HepG2 (cell line): ENCODE measurements around the gene CTSW. TPM values are rescaled to one million over a fixed set of nuclear protein-coding genes. Genes with fewer than 3 reads are reported as not detected.

Source experiments
- AGO1 ChIP-seq: fragments of 200-400 bp; formaldehyde crosslinking; IDR thresholded peaks from 2 replicates; pipeline ENCODE4 v1.6.1; 2017; ENCODE audit warnings: mild to moderate bottlenecking, low read depth, low read length, moderate library complexity; ENCODE audit not compliant: poor library complexity, severe bottlenecking
- ARHGAP35 ChIP-seq: sonication (generic); formaldehyde crosslinking; IDR thresholded peaks from 2 replicates; pipeline ENCODE4 v1.9.0; 2022; ENCODE audit warnings: mild to moderate bottlenecking, inconsistent platforms, moderate library complexity, missing genetic modification reagents, borderline replicate concordance
- DNMT1 ChIP-seq: sonication (generic); formaldehyde crosslinking; IDR thresholded peaks from 2 replicates; pipeline ENCODE4 v1.5.1; 2020; ENCODE audit warnings: mild to moderate bottlenecking, missing genetic modification reagents
- DNMT3B ChIP-seq: conservative IDR thresholded peaks from 2 replicates; pipeline ENCODE4 v1.6.1; 2016; ENCODE audit warnings: missing biosample characterization, control low read depth
- MTF1 ChIP-seq: sonication (generic); formaldehyde crosslinking; IDR thresholded peaks from 2 replicates; pipeline ENCODE4 v1.5.0; 2020; ENCODE audit warnings: missing genetic modification reagents
- RBM39 ChIP-seq: fragments of 200-400 bp; formaldehyde crosslinking; IDR thresholded peaks from one replicate; pipeline ENCODE4 v1.6.1; 2018; ENCODE audit warnings: antibody characterized with exemption, mild to moderate bottlenecking, low read depth, low read length; ENCODE audit not compliant: poor library complexity, severe bottlenecking
- RORA ChIP-seq: sonication (generic); formaldehyde crosslinking; IDR thresholded peaks from 2 replicates; pipeline ENCODE4 v1.5.0; 2020; ENCODE audit warnings: mild to moderate bottlenecking, missing genetic modification reagents, moderate library complexity
- SAFB2 ChIP-seq: sonication (generic); formaldehyde crosslinking; IDR thresholded peaks from 2 replicates; pipeline ENCODE4 v1.5.1; 2020; ENCODE audit warnings: missing genetic modification reagents, low read depth, mild to moderate bottlenecking, borderline replicate concordance
- SP4 ChIP-seq: sonication (generic); formaldehyde crosslinking; IDR thresholded peaks from 2 replicates; pipeline ENCODE4 v1.8.1; 2023; ENCODE audit warnings: mild to moderate bottlenecking, missing genetic modification reagents
- SUZ12 ChIP-seq: fragments of 150-350 bp; IDR thresholded peaks from 2 replicates; pipeline ENCODE4 v1.6.1; 2014; ENCODE audit warnings: low read depth, low read length
- TOPORS ChIP-seq: sonication (generic); formaldehyde crosslinking; IDR thresholded peaks from 2 replicates; pipeline ENCODE4 v1.8.0; 2023; ENCODE audit warnings: mild to moderate bottlenecking, missing genetic modification reagents
- ZBTB42 ChIP-seq: sonication (generic); formaldehyde crosslinking; IDR thresholded peaks from 2 replicates; pipeline ENCODE4 v1.5.0; 2020; ENCODE audit warnings: mild to moderate bottlenecking, missing genetic modification reagents
- ZKSCAN8 ChIP-seq: IDR thresholded peaks from 2 replicates; pipeline ENCODE4 v1.6.1; 2016; ENCODE audit warnings: borderline replicate concordance, missing genetic modification reagents, missing compliant biosample characterization
- ZNF253 ChIP-seq: sonication (generic); formaldehyde crosslinking; IDR thresholded peaks from 2 replicates; pipeline ENCODE4 v1.8.0; 2022; ENCODE audit warnings: mild to moderate bottlenecking, missing genetic modification reagents, borderline replicate concordance
- ZNF337 ChIP-seq: sonication (generic); formaldehyde crosslinking; IDR thresholded peaks from 2 replicates; pipeline ENCODE4 v1.5.1; 2020; ENCODE audit warnings: missing genetic modification reagents, low read depth, mild to moderate bottlenecking, borderline replicate concordance
- ZNF441 ChIP-seq: sonication (generic); formaldehyde crosslinking; IDR thresholded peaks from 2 replicates; pipeline ENCODE4 v1.7.0; 2021; ENCODE audit warnings: missing genetic modification reagents, borderline replicate concordance
- ZNF674 ChIP-seq: sonication (generic); formaldehyde crosslinking; IDR thresholded peaks from 2 replicates; pipeline ENCODE4 v1.5.0; 2020; ENCODE audit warnings: low read depth, mild to moderate bottlenecking, missing genetic modification reagents
- ZNF737 ChIP-seq: sonication (generic); formaldehyde crosslinking; IDR thresholded peaks from 2 replicates; pipeline ENCODE4 v1.5.0; 2020; ENCODE audit warnings: missing genetic modification reagents, mild to moderate bottlenecking, borderline replicate concordance
- ZNF878 ChIP-seq: sonication (generic); formaldehyde crosslinking; IDR thresholded peaks from 2 replicates; pipeline ENCODE4 v1.8.1; 2023; ENCODE audit warnings: mild to moderate bottlenecking, missing genetic modification reagents, moderate library complexity
- polyA plus RNA-seq, 8 experiments: library from polyadenylated mRNA; depleted of rRNA in 3 of 8; stranded (reverse) in 7 of 8; unstranded in 1 of 8; fragments of >200 nt; fragmentation: Illumina TruSeq in 4 of 8; extraction: Trizol in 4 of 8; gene quantifications; 2 replicates each; pipeline versions ENCODE4 v1.2.1 to v1.2.3, GENCODE V29; 2011 to 2016; ENCODE audit warnings: low read depth in 4 of 8, missing spikeins in 1 of 8, mixed read lengths in 1 of 8; ENCODE audit not compliant: insufficient read depth in 1 of 8
- total RNA-seq, 5 experiments: library from RNA; depleted of rRNA; stranded (reverse); fragments of >200 nt; fragmentation: Illumina TruSeq; extraction: Trizol; gene quantifications; 2 replicates each; pipeline ENCODE4 v1.2.3, GENCODE V29; 2016; ENCODE audit warnings: low read depth in 1 of 5
- TF ChIP-seq, protein P1 (sequence below): sonication (generic); formaldehyde crosslinking; IDR thresholded peaks from 2 replicates; pipeline ENCODE4 v1.4.0; 2020; ENCODE audit warnings: missing genetic modification reagents, borderline replicate concordance
- TF ChIP-seq, protein P2 (sequence below): sonication (generic); formaldehyde crosslinking; IDR thresholded peaks from 2 replicates; pipeline ENCODE4 v1.5.0; 2020; ENCODE audit warnings: mild to moderate bottlenecking, missing genetic modification reagents

Gene CTSW
- total and polyA plus RNA-seq, 2 of the 13 experiments (the other 11 are each of a cell fraction or from before 2014, with no cell fraction given), result 0.09 TPM; not detected in 1

DNA sequence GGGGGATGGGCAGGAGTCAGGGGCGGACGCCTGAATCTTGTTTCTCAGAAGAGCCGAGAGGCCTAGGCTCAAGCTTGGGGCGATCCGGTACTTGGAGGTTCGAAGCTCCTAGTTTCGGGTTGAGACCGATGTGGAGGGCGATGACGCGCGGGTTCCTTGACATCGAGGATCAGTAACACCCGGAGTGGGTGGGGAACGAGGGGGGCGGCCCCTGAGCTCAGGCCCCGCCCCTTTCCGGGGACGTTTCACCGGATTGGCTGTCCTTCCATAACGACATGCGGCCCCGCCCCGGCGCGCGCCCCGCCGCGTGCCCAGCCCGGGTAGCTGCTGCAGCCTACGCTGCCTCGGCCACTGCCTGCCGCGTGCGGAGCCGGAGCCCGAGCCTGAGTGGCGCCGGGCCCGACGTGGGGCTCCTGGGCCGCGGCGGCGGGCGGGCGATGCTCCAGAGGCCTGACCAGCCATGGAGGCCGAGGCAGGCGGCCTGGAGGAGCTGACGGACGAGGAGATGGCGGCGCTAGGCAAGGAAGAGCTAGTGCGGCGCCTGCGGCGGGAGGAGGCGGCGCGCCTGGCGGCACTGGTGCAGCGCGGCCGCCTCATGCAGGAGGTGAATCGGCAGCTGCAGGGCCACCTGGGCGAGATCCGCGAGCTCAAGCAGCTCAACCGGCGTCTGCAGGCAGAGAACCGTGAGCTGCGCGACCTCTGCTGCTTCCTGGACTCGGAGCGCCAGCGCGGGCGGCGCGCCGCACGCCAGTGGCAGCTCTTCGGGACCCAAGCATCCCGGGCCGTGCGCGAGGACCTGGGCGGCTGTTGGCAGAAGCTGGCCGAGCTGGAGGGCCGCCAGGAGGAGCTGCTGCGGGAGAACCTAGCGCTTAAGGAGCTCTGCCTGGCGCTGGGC, 10.9 kb downstream of the CTSW start, which contains the start of gene CCDC85B (continued):
- TF ChIP-seq, protein P1, sequence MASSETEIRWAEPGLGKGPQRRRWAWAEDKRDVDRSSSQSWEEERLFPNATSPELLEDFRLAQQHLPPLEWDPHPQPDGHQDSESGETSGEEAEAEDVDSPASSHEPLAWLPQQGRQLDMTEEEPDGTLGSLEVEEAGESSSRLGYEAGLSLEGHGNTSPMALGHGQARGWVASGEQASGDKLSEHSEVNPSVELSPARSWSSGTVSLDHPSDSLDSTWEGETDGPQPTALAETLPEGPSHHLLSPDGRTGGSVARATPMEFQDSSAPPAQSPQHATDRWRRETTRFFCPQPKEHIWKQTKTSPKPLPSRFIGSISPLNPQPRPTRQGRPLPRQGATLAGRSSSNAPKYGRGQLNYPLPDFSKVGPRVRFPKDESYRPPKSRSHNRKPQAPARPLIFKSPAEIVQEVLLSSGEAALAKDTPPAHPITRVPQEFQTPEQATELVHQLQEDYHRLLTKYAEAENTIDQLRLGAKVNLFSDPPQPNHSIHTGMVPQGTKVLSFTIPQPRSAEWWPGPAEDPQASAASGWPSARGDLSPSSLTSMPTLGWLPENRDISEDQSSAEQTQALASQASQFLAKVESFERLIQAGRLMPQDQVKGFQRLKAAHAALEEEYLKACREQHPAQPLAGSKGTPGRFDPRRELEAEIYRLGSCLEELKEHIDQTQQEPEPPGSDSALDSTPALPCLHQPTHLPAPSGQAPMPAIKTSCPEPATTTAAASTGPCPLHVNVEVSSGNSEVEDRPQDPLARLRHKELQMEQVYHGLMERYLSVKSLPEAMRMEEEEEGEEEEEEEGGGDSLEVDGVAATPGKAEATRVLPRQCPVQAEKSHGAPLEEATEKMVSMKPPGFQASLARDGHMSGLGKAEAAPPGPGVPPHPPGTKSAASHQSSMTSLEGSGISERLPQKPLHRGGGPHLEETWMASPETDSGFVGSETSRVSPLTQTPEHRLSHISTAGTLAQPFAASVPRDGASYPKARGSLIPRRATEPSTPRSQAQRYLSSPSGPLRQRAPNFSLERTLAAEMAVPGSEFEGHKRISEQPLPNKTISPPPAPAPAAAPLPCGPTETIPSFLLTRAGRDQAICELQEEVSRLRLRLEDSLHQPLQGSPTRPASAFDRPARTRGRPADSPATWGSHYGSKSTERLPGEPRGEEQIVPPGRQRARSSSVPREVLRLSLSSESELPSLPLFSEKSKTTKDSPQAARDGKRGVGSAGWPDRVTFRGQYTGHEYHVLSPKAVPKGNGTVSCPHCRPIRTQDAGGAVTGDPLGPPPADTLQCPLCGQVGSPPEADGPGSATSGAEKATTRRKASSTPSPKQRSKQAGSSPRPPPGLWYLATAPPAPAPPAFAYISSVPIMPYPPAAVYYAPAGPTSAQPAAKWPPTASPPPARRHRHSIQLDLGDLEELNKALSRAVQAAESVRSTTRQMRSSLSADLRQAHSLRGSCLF (CRISPR knock-in tag), result no peak
- TF ChIP-seq RORA (CRISPR knock-in tag), result no peak
- TF ChIP-seq MTF1 (CRISPR knock-in tag), result peak; percentile 82
- no peak for TF ChIP-seq RBM39
- TF ChIP-seq SUZ12, result no peak
- no peak for TF ChIP-seq ZNF337 (CRISPR knock-in tag)
- no peak for TF ChIP-seq ZNF253
- peak; percentile 46; the same call in 1 of the 2 replicates for TF ChIP-seq ZNF878 (CRISPR knock-in tag)
- peak; percentile 98 for TF ChIP-seq SP4
- TF ChIP-seq ARHGAP35 (CRISPR knock-in tag), result peak; percentile 90
- TF ChIP-seq ZBTB42, result no peak
- TF ChIP-seq ZNF674, result peak; percentile 45; the same call in 1 of the 2 replicates
- peak; percentile 63; the same call in 1 of the 2 replicates for TF ChIP-seq DNMT1 (CRISPR knock-in tag)
- TF ChIP-seq ZNF737, result no peak
- TF ChIP-seq TOPORS (CRISPR knock-in tag), result peak; percentile 86; the same call in 1 of the 2 replicates
- no peak for TF ChIP-seq ZKSCAN8 (CRISPR knock-in tag)
- peak; percentile 83; the same call in 1 of the 2 replicates for TF ChIP-seq ZNF441
- peak; percentile 99 for TF ChIP-seq AGO1
- peak; percentile 61 for TF ChIP-seq SAFB2 (CRISPR knock-in tag)
- TF ChIP-seq, protein P2, sequence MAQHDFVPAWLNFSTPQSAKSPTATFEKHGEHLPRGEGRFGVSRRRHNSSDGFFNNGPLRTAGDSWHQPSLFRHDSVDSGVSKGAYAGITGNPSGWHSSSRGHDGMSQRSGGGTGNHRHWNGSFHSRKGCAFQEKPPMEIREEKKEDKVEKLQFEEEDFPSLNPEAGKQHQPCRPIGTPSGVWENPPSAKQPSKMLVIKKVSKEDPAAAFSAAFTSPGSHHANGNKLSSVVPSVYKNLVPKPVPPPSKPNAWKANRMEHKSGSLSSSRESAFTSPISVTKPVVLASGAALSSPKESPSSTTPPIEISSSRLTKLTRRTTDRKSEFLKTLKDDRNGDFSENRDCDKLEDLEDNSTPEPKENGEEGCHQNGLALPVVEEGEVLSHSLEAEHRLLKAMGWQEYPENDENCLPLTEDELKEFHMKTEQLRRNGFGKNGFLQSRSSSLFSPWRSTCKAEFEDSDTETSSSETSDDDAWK (CRISPR knock-in tag), result no peak
- TF ChIP-seq DNMT3B (CRISPR knock-in tag), result no peak
